KOPT-K1 (cell line): ENCODE results near the gene IGFLR1.
A peak's percentile ranks its signal among the peaks of the same experiment; 100 is the strongest.

Experiments used
- H3K27ac ChIP-seq: fragments of 200-600 bp; sonication (generic); 2 replicates; pipeline ENCODE4 v1.5.1; 2016; ENCODE audit warnings: antibody characterized with exemption, mild to moderate bottlenecking, low read depth, low read length; ENCODE audit not compliant: poor library complexity, severe bottlenecking
- H3K36me3 ChIP-seq: fragments of 200-600 bp; sonication (generic); 2 replicates; pipeline ENCODE4 v1.5.1; 2017; ENCODE audit warnings: antibody characterized with exemption, mild to moderate bottlenecking, low read length, moderate library complexity; ENCODE audit not compliant: insufficient read depth
- H3K9me3 ChIP-seq: fragments of 200-600 bp; sonication (generic); 2 replicates; pipeline ENCODE4 v1.5.1; 2017; ENCODE audit warnings: antibody characterized with exemption, low read length, mild to moderate bottlenecking; ENCODE audit not compliant: insufficient read depth, poor library complexity, severe bottlenecking

Gene IGFLR1

GRCh38 chr19:35753634-35754369 is 11.6 kb upstream of the IGFLR1 start:
- peaks cover 23% of the 10 kb centered on the region; the same call in 1 of the 2 replicates for H3K36me3 ChIP-seq
- H3K9me3 ChIP-seq: no peaks in the 10 kb centered on the region
- H3K27ac ChIP-seq: no peak overlapping the region

- H3K27ac ChIP-seq: no peak overlapping the region
- peaks cover 23% of the 10 kb centered on the region; the same call in 1 of the 2 replicates for H3K36me3 ChIP-seq
Observed at GRCh38 chr19:35752746-35753350, 10.6 kb upstream of the IGFLR1 start.

GRCh38 chr19:35751839-35752745 is 9.8 kb upstream of the IGFLR1 start:
- H3K9me3 ChIP-seq: no peaks in the 10 kb centered on the region
- H3K27ac ChIP-seq: no peak overlapping the region
- H3K36me3 ChIP-seq: peaks cover 23% of the 10 kb centered on the region; the same call in 1 of the 2 replicates

More at GRCh38 chr19:35752746-35753350, 10.6 kb upstream of the IGFLR1 start:
- no peaks in the 10 kb centered on the region for H3K9me3 ChIP-seq

DNA sequence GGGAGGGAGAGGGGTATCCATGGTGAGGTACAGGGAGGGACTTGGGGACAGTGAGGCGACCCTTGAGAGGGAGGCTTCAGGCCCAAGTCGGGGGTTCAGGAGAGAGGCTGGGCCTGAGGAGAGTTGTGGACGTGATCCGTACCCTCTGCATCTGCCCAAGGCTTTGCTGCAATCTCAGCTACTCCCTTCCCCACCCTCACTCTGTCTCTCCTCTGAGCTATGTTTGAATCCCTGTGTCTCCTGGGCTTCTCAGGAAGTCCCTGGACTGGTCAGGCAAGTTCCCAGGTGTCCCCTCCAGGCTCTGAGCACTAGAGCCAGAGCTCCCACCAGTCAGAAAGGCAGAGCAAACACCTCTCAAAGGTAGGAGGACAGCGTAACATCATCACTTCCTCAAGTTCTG is 7.9 kb upstream of the IGFLR1 start:
- Histone ChIP-seq H3K27ac (no peak overlapping the region), H3K9me3 (no peaks in the 10 kb centered on the region), H3K36me3 (peaks cover 23% of the 10 kb centered on the region; the same call in 1 of the 2 replicates)

- peaks cover 13% of the 10 kb centered on the region; the same call in 1 of the 2 replicates for H3K36me3 ChIP-seq
- no peaks in the 10 kb centered on the region for H3K9me3 ChIP-seq
- peak within 1 kb of the TSS; percentile 66 for H3K27ac ChIP-seq
Observed at GRCh38 chr19:35748106-35749020, 6.1 kb upstream of the IGFLR1 start, which contains the start of gene LIN37. Gene LIN37, plus strand, starts transcription at chr19:35748576. Its CDS starts 149 bp downstream, at chr19:35748725.

GRCh38 chr19:35746531-35746930 is 4.3 kb upstream of the IGFLR1 start:
- H3K27ac ChIP-seq: peak overlapping the region; percentile 88
- H3K9me3 ChIP-seq: no peaks in the 10 kb centered on the region
- H3K36me3 ChIP-seq: no peaks in the 10 kb centered on the region

- no peaks in the 10 kb centered on the region for H3K36me3 ChIP-seq
- no peaks in the 10 kb centered on the region for H3K9me3 ChIP-seq
- peak overlapping the region; percentile 88 for H3K27ac ChIP-seq
Observed at GRCh38 chr19:35746087-35746462, 3.8 kb upstream of the IGFLR1 start.

GRCh38 chr19:35745328-35746086 is 3.3 kb upstream of the IGFLR1 start, which contains the start of the genes PSENEN and U2AF1L4:
Gene PSENEN, plus strand, starts transcription at chr19:35745651. Its CDS starts 280 bp downstream, at chr19:35745931.
Gene U2AF1L4, minus strand, starts transcription at chr19:35745418. Its CDS starts 27 bp downstream, at chr19:35745391.
- H3K27ac ChIP-seq: peak within 1 kb of the TSS; percentile 88
- H3K36me3 ChIP-seq: no peaks in the 10 kb centered on the region
- H3K9me3 ChIP-seq: no peaks in the 10 kb centered on the region

- H3K27ac ChIP-seq: peak overlapping the region; percentile 88
- H3K36me3 ChIP-seq: no peaks in the 10 kb centered on the region
- no peaks in the 10 kb centered on the region for H3K9me3 ChIP-seq
Observed at GRCh38 chr19:35744430-35745327, 2.4 kb upstream of the IGFLR1 start.

GRCh38 chr19:35743640-35744429 is 1.6 kb upstream of the IGFLR1 start:
- Histone ChIP-seq H3K36me3 (peaks cover 6% of the 10 kb centered on the region), H3K9me3 (no peaks in the 10 kb centered on the region), H3K27ac (no peak overlapping the region)

GRCh38 chr19:35741203-35741515 is 1.1 kb downstream of the IGFLR1 start:
- H3K36me3 ChIP-seq: peaks cover 33% of the 10 kb centered on the region
- H3K27ac ChIP-seq: peak overlapping the region; percentile 55

More at GRCh38 chr19:35741203-35741515, 1.1 kb downstream of the IGFLR1 start:
- no peaks in the 10 kb centered on the region for H3K9me3 ChIP-seq
